ENCODE measurements around the gene TAS2R20.
"Not testable (repeated sequence)": the region's sequence is repeated elsewhere in the genome, so short reads cannot be mapped to it uniquely, and the experiment has no call there.

Gene TAS2R20

GRCh38 chr12:10998204-10998603, at the start of gene TAS2R20:
Gene TAS2R20 (minus strand): TSS chr12:10998304. CDS start chr12:10997875, 429 bp downstream.
- DNase-seq (ENCODE audit: low spot score): no peak

GRCh38 chr12:11041366-11041765, 43.3 kb upstream of the TAS2R20 start:
- not testable (repeated sequence) for DNase-seq (ENCODE audit: low spot score)

- DNase-seq (ENCODE audit: low spot score): no peak
Measured at GRCh38 chr12:11040162-11040561, 42.1 kb upstream of the TAS2R20 start.

GRCh38 chr12:11039171-11039570, 41.1 kb upstream of the TAS2R20 start:
- DNase-seq (ENCODE audit: low spot score): no peak

- DNase-seq (ENCODE audit: low spot score): not testable (repeated sequence)
Measured at GRCh38 chr12:11033959-11034358, 35.9 kb upstream of the TAS2R20 start.

- DNase-seq (ENCODE audit: low spot score): no peak
Measured at GRCh38 chr12:11031307-11031706, 33.2 kb upstream of the TAS2R20 start, which contains the start of gene TAS2R31. Gene TAS2R31 (minus strand): TSS chr12:11031407. CDS start chr12:11031335, 72 bp downstream.

GRCh38 chr12:11026118-11026517, 28.0 kb upstream of the TAS2R20 start:
- no peak for DNase-seq (ENCODE audit: low spot score)

GRCh38 chr12:11023387-11023786, 25.3 kb upstream of the TAS2R20 start:
- DNase-seq (ENCODE audit: low spot score): no peak

GRCh38 chr12:11022520-11022919, 24.4 kb upstream of the TAS2R20 start, which contains the start of gene TAS2R19:
Gene TAS2R19 (minus strand): TSS chr12:11022620. CDS start chr12:11022571, 49 bp downstream.
- DNase-seq (ENCODE audit: low spot score): no peak

- no peak for DNase-seq (ENCODE audit: low spot score)
Measured at GRCh38 chr12:11016937-11017336, 18.8 kb upstream of the TAS2R20 start.

- DNase-seq (ENCODE audit: low spot score): no peak
Measured at GRCh38 chr12:11015775-11016430, 17.8 kb upstream of the TAS2R20 start.

GRCh38 chr12:11014234-11014633, 16.1 kb upstream of the TAS2R20 start:
- no peak for DNase-seq (ENCODE audit: low spot score)

- DNase-seq (ENCODE audit: low spot score): no peak
Measured at GRCh38 chr12:11007608-11008007, 9.5 kb upstream of the TAS2R20 start.

- DNase-seq (ENCODE audit: low spot score): no peak
Measured at GRCh38 chr12:10994307-10994706, 3.8 kb downstream of the TAS2R20 start.

- no peak for DNase-seq (ENCODE audit: low spot score)
Measured at GRCh38 chr12:10989107-10989506, 9.0 kb downstream of the TAS2R20 start.

GRCh38 chr12:10986812-10987211, 11.3 kb downstream of the TAS2R20 start, which contains the start of gene TAS2R50:
Gene TAS2R50 (minus strand): TSS chr12:10986912. CDS start chr12:10986860, 52 bp downstream.
- DNase-seq (ENCODE audit: low spot score): no peak

GRCh38 chr12:10982244-10982643, 15.9 kb downstream of the TAS2R20 start:
- peak; percentile 85 for DNase-seq (ENCODE audit: low spot score)

- no peak for DNase-seq (ENCODE audit: low spot score)
Measured at GRCh38 chr12:10974965-10975364, 23.1 kb downstream of the TAS2R20 start.

- no peak for DNase-seq (ENCODE audit: low spot score)
Measured at GRCh38 chr12:10968765-10969456, 29.2 kb downstream of the TAS2R20 start.

- DNase-seq (ENCODE audit: low spot score): peak; percentile 13
Measured at GRCh38 chr12:10967409-10967808, 30.7 kb downstream of the TAS2R20 start.

GRCh38 chr12:10966314-10966713, 31.8 kb downstream of the TAS2R20 start:
- DNase-seq (ENCODE audit: low spot score): no peak

- no peak for DNase-seq (ENCODE audit: low spot score)
Measured at GRCh38 chr12:10965476-10965875, 32.6 kb downstream of the TAS2R20 start.

- no peak for DNase-seq (ENCODE audit: low spot score)
Measured at GRCh38 chr12:10960211-10960610, 37.9 kb downstream of the TAS2R20 start.
